GM21737 (cell line): ENCODE data around the gene HOXA9.

Experiments
- ATAC-seq: cut with Tn5 transposase; IDR thresholded peaks from one replicate; pipeline ENCODE4 v1.9.1; 2021; ENCODE audit warnings: mild to moderate bottlenecking, moderate library complexity; ENCODE audit not compliant: unreplicated experiment

The HOXA9 gene

DNA sequence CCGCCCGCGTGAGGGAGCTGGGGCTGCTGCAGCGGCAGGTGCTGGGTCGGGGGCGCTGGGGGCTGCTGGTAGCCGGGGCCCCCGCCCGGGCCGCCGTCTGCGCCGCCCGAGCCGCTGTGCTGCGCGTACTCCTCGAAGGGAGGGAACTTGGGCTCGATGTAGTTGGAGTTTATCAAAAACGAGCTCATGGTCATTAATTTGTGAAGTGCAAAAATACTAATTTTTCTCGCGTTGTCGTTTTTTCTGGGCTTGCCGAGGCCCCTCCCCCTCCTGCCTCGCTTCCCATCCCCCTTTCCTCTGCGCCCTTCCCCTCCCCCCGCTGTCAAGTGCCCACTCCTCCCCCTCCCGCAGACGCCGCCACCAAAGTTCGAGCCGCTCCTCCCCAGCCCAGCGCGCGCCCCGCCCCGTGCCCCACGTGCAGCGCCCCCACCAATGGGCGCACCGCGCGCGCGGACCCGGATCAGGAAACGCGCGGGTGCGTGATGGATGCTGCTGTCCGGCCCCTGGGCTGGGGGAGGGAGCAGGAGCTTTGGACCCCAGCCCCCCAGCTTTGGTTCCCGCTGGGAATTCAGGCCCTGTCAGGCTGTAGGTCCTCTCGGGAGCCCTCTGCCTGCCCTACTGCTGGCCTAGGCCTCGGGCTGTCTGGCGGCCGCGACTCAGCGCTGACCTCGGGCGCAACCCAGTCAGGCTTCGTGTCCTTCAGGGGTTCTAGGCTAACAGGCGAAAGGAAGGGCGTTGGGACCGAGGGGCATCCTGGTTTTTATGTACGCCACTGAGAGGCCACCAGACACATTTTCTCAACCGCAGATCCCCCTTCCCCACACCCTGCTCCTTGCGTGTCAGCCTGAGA lies 34.6 kb downstream of the HOXA9 start, which contains the start of gene HOXA4:
TSS of gene HOXA4 (minus strand) at position 218 of the 850 bp plus-strand sequence. CDS start at position 194, 24 bp downstream.
- no peak for ATAC-seq

GRCh38 chr7:27129729-27130539 lies 35.4 kb downstream of the HOXA9 start:
- ATAC-seq: no peak

DNA sequence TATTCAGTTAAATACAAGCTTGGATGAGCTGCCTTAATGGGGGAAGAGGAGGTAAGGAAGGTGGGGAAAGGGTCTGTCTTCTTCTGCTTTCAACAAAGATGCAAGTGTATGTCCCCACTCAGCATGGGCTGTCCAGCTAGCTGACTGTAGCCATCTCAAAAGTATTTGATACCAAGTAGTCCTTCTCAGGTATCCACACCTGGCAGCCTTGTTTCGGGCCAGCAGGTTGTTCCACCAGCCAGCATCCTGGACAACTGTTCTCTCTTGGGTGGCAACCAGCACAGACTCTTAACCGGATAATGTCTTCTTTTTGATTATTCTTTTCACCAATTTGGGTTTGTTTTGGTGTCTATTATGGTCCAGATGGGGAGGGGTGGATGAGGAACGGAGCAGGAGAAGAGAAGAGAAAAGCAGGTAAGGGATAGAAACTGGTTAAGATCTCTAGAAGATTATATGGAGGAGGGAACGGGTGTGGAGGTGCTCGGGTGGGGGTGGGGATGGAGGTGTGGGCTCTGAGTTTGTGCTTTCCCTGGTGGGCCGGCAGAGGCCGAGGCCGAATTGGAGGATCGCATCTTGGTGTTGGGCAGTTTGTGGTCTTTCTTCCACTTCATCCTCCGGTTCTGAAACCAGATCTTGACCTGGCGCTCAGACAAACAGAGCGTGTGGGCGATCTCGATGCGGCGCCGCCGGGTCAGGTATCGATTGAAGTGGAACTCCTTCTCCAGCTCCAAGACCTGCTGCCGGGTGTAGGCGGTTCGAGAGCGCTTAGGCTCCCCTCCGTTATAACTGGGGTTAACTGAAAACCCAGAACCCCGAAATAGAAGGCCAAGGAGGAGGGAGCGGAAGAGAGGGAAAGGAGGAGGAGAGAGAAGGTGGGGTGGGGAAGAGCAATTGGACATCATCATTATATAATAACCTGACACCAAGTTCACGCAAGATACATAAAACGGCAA lies 36.3 kb downstream of the HOXA9 start:
- no peak for ATAC-seq

GRCh38 chr7:27128034-27128433 lies 37.3 kb downstream of the HOXA9 start:
- ATAC-seq: no peak

DNA sequence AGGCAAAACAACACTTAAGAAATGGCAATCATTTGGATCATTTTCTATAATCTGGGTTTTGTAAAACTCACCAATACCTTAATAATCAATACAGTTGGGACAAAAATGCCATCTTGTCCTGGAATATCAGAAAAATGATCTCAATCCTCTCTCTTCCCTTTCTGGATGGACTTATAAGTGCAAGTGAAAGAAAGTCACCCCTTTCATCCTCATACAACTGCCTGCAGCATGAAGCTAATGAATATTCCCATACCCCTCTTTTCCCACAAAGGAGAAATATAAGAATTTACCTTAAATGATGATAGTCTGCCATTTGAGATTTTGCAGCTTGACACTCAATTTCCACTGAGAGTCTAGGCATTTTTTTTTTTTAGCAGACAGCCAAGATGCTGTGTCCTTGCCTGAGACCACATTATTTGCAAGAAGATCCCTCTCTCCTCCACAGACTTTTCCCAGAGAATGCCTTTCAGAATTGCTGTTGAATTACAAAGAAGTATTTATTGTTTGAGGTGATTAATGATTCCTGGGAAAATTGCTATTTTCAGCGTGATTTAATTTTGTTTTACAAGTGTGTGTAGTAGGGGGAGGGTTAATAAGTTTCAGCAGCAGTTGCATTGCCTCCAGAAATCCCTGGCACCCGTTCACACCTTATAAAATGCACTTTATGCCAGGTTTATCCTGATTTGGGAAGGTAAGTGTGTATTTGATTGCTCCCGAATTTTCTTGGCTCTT lies 38.6 kb downstream of the HOXA9 start:
- no peak for ATAC-seq

GRCh38 chr7:27125986-27126394 lies 39.3 kb downstream of the HOXA9 start:
- no peak for ATAC-seq

GRCh38 chr7:27124902-27125689 lies 40.2 kb downstream of the HOXA9 start:
- no peak for ATAC-seq

DNA sequence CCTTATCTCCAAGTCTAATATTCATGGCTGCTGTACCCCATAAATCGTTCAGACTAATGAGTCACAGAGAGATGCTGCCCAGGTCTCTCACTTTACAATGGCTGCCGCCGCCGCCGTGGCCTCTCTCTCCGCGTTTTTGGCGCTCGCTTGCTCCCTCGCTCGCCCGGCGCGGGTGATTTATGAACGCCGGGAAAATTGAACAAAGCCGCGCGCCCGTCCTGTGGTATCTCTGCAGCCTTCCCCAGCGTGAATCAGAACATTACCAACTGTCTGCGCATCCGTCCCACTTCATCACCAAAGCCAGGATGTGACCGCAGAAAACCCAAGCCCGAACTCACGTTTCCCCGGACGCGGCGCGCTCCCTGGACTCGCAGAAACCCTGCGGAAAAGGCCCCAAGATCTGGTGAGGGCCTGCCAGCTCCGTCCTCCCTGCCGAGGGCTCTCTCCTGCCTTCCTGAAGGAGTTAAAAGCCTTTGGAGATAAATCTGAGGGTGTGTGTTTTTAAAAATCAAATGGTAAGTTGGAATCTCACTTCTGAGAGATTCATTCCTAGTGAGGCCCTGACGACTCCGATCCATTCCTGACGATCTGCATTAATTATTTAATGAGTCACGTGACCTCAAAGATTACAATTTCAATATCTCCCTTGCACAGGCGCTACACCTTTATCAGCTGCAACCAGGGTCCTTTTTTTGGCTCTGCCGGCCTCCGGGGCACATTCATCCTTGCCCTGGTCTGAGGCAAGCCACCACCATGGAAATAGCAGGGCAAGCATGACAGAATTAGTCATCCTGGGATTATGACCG lies 41.0 kb downstream of the HOXA9 start:
- ATAC-seq: no peak

DNA sequence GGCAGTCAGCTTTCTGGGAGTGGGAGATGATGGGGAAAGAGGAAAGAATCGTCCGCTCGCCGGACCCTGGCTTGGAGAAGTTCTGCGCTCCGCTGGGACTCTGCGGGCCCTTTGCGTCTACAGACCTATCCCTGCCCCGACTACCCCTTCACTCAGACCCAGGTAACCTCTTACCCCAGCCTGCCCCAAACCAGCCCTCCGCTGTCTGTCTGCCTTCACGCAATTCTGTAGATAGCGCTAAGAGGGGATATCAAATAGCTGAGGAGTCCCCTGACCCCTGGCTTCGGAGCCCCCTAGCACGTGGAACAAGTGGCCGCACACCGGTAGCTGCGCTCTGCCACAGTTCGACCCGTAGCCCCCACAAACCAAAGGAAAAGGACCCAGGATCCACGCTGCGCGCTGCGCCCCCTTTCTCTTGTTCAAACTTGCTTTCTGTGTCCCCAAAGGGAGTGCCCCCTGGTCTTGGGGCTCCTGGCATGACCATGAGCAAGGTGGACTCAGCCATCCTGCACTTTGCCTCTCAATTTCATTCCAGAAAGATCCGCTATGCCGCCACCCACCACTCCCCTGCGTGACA lies 41.8 kb downstream of the HOXA9 start:
- no peak for ATAC-seq

DNA sequence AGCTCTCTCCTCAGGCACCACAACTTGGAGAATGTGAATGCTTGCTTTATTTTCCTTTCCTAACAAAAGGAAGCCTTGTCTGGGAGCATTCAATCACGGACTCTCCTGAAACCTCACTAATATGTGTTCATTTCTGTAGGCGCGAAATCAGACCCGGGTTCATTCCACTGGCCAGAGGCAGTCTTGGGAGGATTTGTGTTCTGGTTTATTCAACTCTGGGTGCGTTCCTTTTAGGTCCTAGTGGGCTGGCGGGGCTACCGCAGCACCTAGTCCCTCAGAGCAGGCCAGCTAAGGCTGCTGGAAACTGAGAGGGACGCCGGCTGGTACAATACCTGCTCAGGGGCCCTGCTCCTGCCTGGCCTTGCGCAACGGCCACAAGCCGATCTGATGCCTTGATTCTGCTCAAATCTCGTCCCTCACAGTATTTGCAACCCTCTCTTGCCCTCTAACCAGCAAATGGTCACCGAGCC lies 42.3 kb downstream of the HOXA9 start:
- ATAC-seq: no peak

- ATAC-seq: no peak
Measured at GRCh38 chr7:27122077-27122910, 43.0 kb downstream of the HOXA9 start.

- no peak for ATAC-seq
Measured at GRCh38 chr7:27121684-27122076, 43.7 kb downstream of the HOXA9 start.

DNA sequence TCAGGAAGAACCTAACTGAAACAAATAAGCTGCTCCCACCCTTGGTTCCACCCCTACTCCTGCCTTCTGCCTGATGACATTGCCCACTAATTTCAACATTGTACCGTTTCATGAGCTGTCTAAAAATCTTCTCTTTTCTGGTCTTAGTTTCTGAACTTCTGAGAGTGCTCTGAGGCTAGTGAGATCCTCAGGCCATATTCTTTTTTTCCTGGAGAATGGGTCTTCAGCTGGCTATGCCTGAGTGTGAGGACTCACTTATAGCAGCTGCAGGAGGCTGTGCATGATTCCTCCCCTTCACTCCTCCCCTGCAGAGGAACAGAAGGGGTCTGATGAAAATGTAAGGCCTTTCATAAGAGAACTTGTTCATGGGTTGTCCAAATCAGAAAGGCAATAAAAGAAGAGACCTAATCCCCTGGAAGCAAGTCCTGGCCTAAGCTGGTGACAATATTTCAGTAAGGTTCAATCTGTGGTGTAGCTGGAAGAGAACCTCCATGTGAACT lies 45.9 kb downstream of the HOXA9 start:
- no peak for ATAC-seq

GRCh38 chr7:27118580-27118979 lies 46.8 kb downstream of the HOXA9 start:
- no peak for ATAC-seq

DNA sequence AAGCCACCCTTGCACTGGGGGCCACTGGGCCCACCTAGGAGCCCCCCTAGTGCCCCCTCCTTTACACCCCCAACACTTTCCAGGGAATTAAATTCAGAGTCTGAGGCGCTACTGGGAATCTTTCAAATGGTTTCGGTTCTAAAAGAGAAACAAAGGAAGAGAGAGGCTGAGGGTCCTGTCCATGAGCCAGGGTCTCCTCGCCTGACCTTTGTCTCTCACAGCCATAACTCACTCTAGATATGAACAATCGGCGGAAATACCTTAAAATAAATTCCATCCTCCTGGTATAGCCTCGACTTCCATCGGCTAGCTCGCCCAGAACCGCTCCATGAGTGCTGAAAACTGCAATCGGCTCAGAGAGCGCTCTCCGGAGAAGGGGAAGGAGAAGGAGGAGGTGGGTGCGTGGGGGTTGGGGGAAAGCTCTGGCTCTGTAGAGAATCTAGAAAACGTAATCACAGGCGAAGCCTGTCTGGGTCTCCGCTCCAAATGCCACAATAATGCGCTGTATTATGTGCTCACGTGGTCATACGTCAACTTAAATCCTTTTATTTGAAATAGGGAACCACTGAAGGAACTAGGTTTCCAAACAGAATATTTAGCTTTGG lies 47.3 kb downstream of the HOXA9 start:
- no peak for ATAC-seq
